OCI-LY7 (cell line): ENCODE results near the gene OBSL1. TPM values are rescaled to one million over a fixed set of nuclear protein-coding genes. Genes with fewer than 3 reads are reported as not detected.

ENCODE experiments used
- BruUV-seq: library from RNA; stranded (reverse); fragments of 400-500 nt; replicated peaks from 2 replicates; lab custom pipeline; 2021; lab: Mats Ljungman, UMichigan
- CTCF ChIA-PET: fragments of 300-600 bp; sonication (Branson Sonifier 250); formaldehyde crosslinking; loops from one replicate; lab custom pipeline; 2022; ENCODE audit warnings: antibody characterized with exemption; ENCODE audit not compliant: unreplicated experiment; lab: Charles Lee
- POLR2A ChIA-PET: fragments of 300-600 bp; sonication (Branson Sonifier 250); formaldehyde crosslinking; loops from one replicate; lab custom pipeline; 2022; ENCODE audit warnings: antibody characterized with exemption; lab: Charles Lee
- DNase-seq: peaks from one replicate; pipeline ENCODE4 v3.0.0-alpha.2; 2015; ENCODE audit warnings: low spot score
- H2AFZ ChIP-seq: fragments of 200-600 bp; sonication (generic), shearing (Covaris generic); 2 replicates; pipeline ENCODE4 v1.6.1; 2014; ENCODE audit warnings: mild to moderate bottlenecking, antibody characterized with exemption, low read length, moderate library complexity
- H3K27ac ChIP-seq: fragments of 200-600 bp; sonication (generic); 2 replicates; pipeline ENCODE4 v1.5.1; 2014; ENCODE audit warnings: mixed run types, low read depth, mild to moderate bottlenecking, moderate library complexity, low read length, inconsistent platforms; ENCODE audit not compliant: poor library complexity, severe bottlenecking
- H3K36me3 ChIP-seq: fragments of 200-600 bp; sonication (generic); 2 replicates; pipeline ENCODE4 v1.6.1; 2014; ENCODE audit warnings: mild to moderate bottlenecking, antibody characterized with exemption, low read length, moderate library complexity, mixed read lengths; ENCODE audit not compliant: insufficient read depth
- H3K4me1 ChIP-seq: fragments of 200-600 bp; sonication (generic); 2 replicates; pipeline ENCODE4 v1.5.1; 2014; ENCODE audit warnings: mild to moderate bottlenecking, low read length; ENCODE audit not compliant: insufficient read depth, poor library complexity, severe bottlenecking
- H3K4me2 ChIP-seq: fragments of 200-600 bp; sonication (generic); 2 replicates; pipeline ENCODE4 v1.6.1; 2014; ENCODE audit warnings: mild to moderate bottlenecking, low read length
- H3K4me3 ChIP-seq: fragments of 200-600 bp; sonication (generic); 2 replicates; pipeline ENCODE4 v1.5.1; 2014; ENCODE audit warnings: mild to moderate bottlenecking, low read depth, low read length; ENCODE audit not compliant: poor library complexity, severe bottlenecking
- H3K79me2 ChIP-seq: fragments of 200-600 bp; sonication (generic); 2 replicates; pipeline ENCODE4 v1.6.1; 2016; ENCODE audit warnings: low read depth, mild to moderate bottlenecking, low read length, moderate library complexity, mixed read lengths; ENCODE audit not compliant: insufficient read depth
- H3K9me2 ChIP-seq: fragments of 200-600 bp; sonication (generic); 2 replicates; pipeline ENCODE4 v1.6.1; 2016; ENCODE audit warnings: mild to moderate bottlenecking, low read length, mixed read lengths; ENCODE audit not compliant: insufficient read depth
- H3K9me3 ChIP-seq: fragments of 200-600 bp; sonication (generic); 2 replicates; pipeline ENCODE4 v1.6.1; 2014; ENCODE audit warnings: mild to moderate bottlenecking, mixed run types, low read length, mixed read lengths
- H4K20me1 ChIP-seq: fragments of 200-600 bp; sonication (generic); 2 replicates; pipeline ENCODE4 v1.6.1; 2014; ENCODE audit warnings: mild to moderate bottlenecking, antibody characterized with exemption, low read length, moderate library complexity, mixed read lengths; ENCODE audit not compliant: insufficient read depth
- EZH2phosphoT487 ChIP-seq: fragments of 200-600 bp; sonication (generic); IDR thresholded peaks from 2 replicates; pipeline ENCODE4 v1.6.1; 2018; ENCODE audit warnings: low read depth, borderline replicate concordance, mild to moderate bottlenecking, mixed run types, antibody characterized with exemption, low read length, moderate library complexity, mixed read lengths
- intact Hi-C: fragments of 100-400 bp; cut with micrococcal nuclease; formaldehyde crosslinking; loops from one replicate; pipeline ENCODE4 v1.10.0; 2022; ENCODE audit not compliant: unreplicated experiment
- total RNA-seq, 2 experiments: library from RNA; depleted of rRNA in 1 of 2; stranded (reverse); fragments of >200 nt in 1 of 2; shearing (Covaris generic) in 1 of 2; gene quantifications; 2 replicates each; pipeline ENCODE4 v1.2.3, GENCODE V29; 2014 to 2022
- TF ChIP-seq, protein P1 (sequence below): fragments of 200-600 bp; sonication (generic); conservative IDR thresholded peaks from 2 replicates; pipeline ENCODE4 v1.5.1; 2014; ENCODE audit warnings: mild to moderate bottlenecking, antibody characterized with exemption, low read length, moderate library complexity, mixed read lengths

OBSL1 gene
- total RNA-seq, 2 experiments from 2014 or later: 0.25 TPM; not detected in 1

DNA sequence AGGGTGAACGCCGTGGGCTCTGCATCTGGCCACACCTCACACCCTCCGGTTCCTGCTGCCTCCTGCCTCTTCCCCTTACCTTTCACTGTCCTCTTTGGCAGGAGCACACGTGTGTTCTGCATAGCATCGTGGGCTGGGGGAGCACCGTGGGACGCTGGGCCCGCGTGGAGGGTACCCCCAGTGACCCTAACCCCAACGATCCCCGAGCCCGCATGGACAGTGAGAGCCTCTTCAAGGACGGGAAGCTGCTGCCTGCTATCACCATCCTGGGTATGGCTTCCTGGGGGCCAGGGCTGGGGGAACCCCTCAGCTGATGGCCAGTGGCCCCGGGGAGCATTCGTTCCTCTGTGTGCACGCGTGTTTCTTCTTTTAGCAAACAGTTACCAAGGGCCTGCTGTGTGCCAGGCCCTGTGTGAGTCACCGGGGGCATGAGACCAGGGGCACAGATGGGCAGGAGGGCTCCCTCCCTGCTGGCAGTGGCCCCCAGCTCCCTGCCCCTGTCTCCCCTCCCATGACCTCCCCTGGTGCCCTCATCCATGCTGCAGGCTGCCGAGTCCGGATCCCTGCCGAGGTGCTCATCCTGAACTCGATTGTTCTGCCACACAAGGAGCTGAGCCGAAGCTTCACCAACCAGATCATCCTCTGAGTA, 65.1 kb downstream of the OBSL1 start:
- DNase-seq: no peak
- no peak overlapping the region for H2AFZ ChIP-seq
- H3K4me2 ChIP-seq: no peak overlapping the region
- no peak overlapping the region for H3K4me3 ChIP-seq
- CTCF ChIA-PET: no interaction called here
- H3K79me2 ChIP-seq: no peaks in the 10 kb centered on the region
- H3K9me3 ChIP-seq: no peaks in the 10 kb centered on the region
- POLR2A ChIA-PET: interaction anchor here (1.0 kb wide), 1 partner anchor 8 kb away, joined by 3 read pairs; the partner anchor contains the start of gene GMPPA
- no peaks in the 10 kb centered on the region for H4K20me1 ChIP-seq
- no peaks in the 10 kb centered on the region for H3K9me2 ChIP-seq
- TF ChIP-seq EZH2phosphoT487: no peak
- TF ChIP-seq, protein P1, sequence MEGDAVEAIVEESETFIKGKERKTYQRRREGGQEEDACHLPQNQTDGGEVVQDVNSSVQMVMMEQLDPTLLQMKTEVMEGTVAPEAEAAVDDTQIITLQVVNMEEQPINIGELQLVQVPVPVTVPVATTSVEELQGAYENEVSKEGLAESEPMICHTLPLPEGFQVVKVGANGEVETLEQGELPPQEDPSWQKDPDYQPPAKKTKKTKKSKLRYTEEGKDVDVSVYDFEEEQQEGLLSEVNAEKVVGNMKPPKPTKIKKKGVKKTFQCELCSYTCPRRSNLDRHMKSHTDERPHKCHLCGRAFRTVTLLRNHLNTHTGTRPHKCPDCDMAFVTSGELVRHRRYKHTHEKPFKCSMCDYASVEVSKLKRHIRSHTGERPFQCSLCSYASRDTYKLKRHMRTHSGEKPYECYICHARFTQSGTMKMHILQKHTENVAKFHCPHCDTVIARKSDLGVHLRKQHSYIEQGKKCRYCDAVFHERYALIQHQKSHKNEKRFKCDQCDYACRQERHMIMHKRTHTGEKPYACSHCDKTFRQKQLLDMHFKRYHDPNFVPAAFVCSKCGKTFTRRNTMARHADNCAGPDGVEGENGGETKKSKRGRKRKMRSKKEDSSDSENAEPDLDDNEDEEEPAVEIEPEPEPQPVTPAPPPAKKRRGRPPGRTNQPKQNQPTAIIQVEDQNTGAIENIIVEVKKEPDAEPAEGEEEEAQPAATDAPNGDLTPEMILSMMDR: no peak
- no TSS peak for BruUV-seq
- intact Hi-C loops: no loop called here
- no peaks in the 10 kb centered on the region for H3K36me3 ChIP-seq
- peaks cover 10% of the 10 kb centered on the region for H3K4me1 ChIP-seq
- H3K27ac ChIP-seq: no peak overlapping the region

DNA sequence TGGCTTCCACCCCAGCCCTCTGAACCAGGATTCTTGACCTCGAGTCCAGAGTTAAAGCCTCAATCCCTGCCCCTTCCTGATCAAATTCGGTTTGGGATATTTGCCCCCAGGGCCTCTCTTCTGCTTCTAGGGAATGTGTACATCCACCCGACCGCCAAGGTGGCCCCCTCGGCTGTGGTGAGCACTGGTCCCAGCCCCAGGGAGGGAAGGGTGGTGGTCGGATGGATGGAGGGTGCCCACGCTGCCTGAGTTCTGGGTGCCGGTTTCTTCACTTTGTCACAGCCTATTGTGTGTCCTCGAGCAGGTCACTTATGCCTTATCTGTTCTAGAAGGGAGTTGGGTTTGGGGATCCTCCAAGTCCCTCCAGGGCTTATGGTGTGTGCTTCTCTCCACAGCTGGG, 65.8 kb downstream of the OBSL1 start:
- Histone ChIP-seq H3K36me3 (no peaks in the 10 kb centered on the region), H2AFZ (no peak overlapping the region), H3K79me2 (no peaks in the 10 kb centered on the region), H3K4me1 (peaks cover 10% of the 10 kb centered on the region), H3K9me2 (no peaks in the 10 kb centered on the region), H3K27ac (no peak overlapping the region), H3K9me3 (no peaks in the 10 kb centered on the region), H4K20me1 (no peaks in the 10 kb centered on the region), H3K4me3 (no peak overlapping the region), H3K4me2 (no peak overlapping the region)
- intact Hi-C loops: no loop called here
- no TSS peak for BruUV-seq
- no peak for TF ChIP-seq EZH2phosphoT487
- ChIA-PET CTCF (no interaction called here), POLR2A (no interaction called here)
- no peak for DNase-seq

DNA sequence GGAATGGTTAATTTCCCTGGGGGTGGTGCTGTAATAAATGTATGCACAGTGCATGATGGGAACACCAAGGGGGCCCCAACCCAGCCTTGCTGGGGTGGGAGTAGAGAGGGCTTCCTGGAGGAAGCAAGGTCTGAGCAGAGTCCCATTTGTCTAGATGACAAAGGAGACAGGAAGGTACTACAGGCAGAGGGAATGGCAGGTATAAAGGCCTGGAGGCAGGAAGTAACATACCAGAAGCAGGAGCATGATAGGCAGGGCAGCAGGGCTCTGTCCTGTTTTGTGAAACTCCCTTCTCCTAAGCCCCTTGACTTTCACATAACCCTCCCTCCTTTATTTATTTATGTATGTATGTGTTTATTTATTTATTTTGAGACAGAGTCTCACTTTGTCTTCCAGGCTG, 68.7 kb downstream of the OBSL1 start:
- no peaks in the 10 kb centered on the region for H3K36me3 ChIP-seq
- H3K4me1 ChIP-seq: peaks cover 13% of the 10 kb centered on the region
- BruUV-seq: no TSS peak
- H4K20me1 ChIP-seq: no peaks in the 10 kb centered on the region
- no peak for TF ChIP-seq EZH2phosphoT487
- TF ChIP-seq, protein P1: no peak
- H3K9me2 ChIP-seq: no peaks in the 10 kb centered on the region
- POLR2A ChIA-PET: no interaction called here
- intact Hi-C loops: no loop called here
- no peak overlapping the region for H3K27ac ChIP-seq
- CTCF ChIA-PET: no interaction called here
- no peaks in the 10 kb centered on the region for H3K79me2 ChIP-seq
- no peak for DNase-seq
- H3K4me2 ChIP-seq: no peak overlapping the region
- H2AFZ ChIP-seq: no peak overlapping the region
- H3K4me3 ChIP-seq: no peak overlapping the region
- no peaks in the 10 kb centered on the region for H3K9me3 ChIP-seq
